GM12872 (cell line): ENCODE data around the gene COG2.

Source experiments
- TF ChIP-seq, protein P1 (sequence below): IDR thresholded peaks from 3 replicates; pipeline ENCODE4 v1.5.1; 2011; ENCODE audit warnings: low read depth, mild to moderate bottlenecking, low read length, moderate library complexity; ENCODE audit not compliant: insufficient read depth

The COG2 gene

DNA sequence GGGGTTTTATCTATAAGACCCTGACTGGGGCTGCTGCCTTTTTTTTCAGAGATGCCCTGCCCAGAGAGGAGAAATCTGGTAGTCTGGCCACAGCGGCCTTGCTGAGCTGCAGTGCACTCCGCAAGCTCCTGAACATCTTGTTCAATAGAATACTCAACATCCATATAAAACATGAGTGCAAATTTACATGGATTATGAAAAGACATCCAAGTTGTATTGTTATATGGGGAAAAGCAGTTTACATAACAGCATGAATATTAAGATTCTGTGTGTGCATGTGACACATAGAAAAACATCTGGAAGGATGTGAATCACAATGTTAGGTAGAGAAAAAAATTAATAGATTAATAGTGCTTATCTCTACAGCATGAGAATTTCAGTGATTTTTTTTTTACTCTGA, 16.4 kb downstream of the COG2 start:
- TF ChIP-seq, protein P1, sequence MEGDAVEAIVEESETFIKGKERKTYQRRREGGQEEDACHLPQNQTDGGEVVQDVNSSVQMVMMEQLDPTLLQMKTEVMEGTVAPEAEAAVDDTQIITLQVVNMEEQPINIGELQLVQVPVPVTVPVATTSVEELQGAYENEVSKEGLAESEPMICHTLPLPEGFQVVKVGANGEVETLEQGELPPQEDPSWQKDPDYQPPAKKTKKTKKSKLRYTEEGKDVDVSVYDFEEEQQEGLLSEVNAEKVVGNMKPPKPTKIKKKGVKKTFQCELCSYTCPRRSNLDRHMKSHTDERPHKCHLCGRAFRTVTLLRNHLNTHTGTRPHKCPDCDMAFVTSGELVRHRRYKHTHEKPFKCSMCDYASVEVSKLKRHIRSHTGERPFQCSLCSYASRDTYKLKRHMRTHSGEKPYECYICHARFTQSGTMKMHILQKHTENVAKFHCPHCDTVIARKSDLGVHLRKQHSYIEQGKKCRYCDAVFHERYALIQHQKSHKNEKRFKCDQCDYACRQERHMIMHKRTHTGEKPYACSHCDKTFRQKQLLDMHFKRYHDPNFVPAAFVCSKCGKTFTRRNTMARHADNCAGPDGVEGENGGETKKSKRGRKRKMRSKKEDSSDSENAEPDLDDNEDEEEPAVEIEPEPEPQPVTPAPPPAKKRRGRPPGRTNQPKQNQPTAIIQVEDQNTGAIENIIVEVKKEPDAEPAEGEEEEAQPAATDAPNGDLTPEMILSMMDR = no peak

DNA sequence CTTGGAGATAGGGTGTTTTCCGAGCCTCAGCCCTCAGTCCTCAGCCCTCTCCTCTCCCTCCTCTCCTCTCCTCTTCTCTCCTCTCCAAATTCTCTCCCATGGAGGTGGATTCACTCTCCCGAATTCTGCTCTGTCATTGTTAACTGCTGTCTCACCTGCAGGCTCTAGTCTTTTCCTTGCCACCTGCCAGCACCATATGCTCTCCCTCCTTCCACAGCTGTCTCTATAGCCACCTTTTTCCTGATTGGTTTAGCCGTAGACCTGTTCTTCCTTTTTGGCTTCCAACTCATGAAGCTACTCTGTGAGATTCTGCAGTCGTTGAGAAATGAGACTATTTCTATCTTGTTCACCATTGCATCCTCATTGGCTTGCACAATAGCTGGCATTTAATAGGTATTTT, 19.7 kb downstream of the COG2 start:
- TF ChIP-seq, protein P1 = no peak

DNA sequence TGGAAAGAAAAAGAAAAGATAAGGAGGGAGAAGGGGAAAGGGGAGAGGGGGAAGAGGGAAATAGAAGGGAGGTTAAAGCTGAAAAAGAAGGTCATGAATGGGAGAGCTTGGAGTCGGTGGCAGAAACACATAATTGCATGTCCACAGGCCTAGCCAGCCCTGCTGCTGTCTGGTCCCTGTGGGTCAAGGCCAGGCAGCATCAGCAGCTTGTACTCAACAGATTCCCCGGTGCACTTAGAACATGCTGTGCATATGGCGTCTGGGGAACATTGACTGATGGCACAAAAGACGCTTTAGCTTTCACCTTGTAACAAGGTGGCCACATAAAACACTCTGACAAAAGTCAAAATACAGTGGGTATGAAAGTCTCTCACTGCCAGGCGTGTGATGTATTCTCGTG, 25.9 kb downstream of the COG2 start:
- TF ChIP-seq, protein P1 = no peak

DNA sequence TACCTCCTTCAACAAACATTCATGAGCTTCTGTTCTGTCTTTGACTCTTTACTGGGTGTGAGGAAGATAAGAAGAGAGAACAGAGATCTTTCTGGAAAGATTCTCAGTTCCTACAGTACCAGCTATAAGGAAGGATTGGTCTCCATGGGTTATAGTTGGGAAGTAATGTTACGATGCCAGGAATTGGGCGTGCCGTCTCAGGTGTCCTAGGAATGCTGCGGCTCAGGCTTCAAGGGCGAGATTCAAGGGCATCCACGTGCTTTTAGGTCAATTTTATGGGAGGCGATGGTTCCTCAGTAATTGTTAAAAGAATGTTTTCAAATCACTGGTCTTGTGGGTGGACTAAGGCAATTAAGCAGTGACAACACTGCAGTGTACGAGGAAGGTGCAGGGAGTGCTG, 27.3 kb downstream of the COG2 start:
- TF ChIP-seq, protein P1 = no peak

DNA sequence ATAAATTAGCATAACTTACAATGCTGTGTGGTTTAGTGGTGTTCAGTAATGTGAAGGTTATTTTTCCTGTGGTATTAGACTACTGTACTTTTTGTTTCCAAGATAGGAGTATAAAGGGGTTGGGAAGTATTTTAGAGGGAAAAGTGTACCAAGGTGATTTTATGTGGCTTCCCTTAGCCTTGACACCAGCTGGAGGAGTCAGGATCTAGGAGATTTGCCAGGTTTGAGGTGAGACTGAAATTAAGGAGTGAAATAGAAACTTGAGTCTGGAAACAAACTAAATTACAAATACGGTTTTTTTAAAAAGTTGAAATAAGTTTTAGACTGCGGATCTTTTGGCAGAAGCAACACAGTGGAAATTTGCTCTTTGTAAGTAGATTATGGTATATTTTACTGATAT, 32.3 kb downstream of the COG2 start:
- TF ChIP-seq, protein P1 = no peak

DNA sequence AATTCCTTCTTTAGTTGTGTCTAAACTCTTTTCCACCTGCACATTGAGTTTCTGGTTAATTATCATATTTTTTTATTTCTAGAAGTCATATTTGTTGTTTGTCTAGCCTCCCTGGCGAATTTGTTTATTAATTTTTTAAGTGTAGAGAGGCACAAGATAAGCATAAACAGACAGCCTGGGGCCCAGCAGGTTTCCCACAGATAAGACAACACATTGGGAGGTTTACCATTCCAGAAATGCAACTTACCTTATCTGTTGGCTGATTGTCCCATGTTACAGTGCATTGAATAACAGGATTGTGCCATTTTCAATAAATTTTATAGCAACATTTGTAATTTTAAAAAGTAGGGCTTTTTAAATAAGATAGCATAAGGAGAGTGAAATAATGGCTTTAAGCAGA, 34.9 kb downstream of the COG2 start:
- TF ChIP-seq, protein P1 = no peak

DNA sequence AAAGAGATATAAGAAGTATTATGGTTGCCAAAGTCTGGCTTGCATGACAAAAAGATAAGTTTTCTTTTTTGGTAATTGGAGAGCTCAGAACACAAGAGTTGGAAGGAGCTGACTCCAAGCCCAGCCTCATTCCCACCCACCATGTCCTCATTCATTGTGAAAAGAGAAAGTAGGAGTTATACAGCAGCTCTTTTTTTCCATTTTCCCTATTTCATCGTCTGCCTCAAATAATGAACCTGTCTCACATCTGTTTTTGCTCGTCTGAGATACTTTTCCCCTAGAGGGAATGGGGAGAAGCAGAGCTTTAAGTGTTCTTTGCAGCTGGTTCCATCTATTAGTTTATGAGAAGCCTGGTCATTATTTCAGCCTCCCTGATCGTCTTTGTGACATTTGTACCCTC, 36.9 kb downstream of the COG2 start:
- TF ChIP-seq, protein P1 = no peak

DNA sequence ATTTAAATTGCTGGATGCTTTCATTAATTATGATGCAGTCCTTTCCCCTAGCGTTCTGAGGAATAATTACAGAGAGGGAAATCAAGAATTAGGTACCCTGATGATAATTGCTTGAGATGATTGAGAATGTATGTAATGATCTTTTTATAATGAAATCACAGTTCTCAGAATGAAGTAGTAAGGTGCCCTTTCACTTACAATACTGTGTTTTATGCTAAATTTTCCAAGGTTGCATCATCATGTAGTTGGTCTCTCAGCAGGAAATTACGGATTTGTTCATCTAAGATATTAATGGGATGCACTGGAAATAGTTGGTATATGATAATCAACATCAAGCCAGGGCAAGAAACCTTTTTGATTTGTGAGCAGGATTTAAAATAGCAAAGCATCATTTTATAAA, 37.5 kb downstream of the COG2 start:
- TF ChIP-seq, protein P1 = no peak
